ENCODE measurements around the gene NPRL2.
A peak's percentile ranks its signal among the peaks of the same experiment; 100 is the strongest.

DNA sequence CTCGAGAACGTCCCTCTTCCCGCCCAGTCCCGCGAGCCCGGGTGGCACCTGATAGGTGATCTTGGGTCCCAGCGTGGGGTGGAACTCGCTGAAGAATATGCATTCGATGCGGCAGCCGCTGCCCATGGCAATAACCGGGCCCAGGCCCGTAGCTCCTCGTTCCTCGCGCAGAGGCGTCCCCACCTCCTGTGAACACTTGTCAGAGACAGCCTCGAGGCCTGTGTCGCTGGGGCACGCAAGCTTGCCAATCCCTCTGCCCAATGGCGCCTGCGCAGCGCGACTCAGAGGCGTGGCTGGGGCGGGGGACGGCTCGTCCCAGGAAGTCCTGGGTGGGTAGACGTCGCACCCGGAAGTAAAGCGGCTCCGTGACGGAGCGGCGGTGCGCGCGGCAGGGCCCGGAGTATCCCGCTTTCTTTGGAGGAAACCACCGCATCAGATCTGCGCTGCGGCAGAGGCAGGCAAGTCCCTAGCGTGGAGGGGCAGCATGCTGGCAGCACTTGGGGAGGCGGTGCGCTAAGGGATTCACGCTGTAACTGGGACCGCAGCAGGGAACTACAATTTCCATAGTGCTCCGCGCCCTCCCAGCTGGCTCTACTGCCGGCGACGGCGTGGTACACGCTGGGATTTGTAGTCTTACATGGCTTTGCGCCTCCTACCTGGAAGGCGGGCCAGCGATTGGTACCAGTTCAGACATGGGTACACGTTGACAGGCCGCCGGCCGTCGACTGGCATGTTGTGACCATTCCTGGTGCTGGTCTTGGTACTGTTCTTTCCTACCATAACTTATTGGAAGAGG is at the start of gene NPRL2, which contains the start of gene CYB561D2:
- TF ChIP-seq CTCF (IDR thresholded peaks at IDR 0.05) (peak in 1 of 4 experiments; percentile 19), POLR2A (IDR thresholded peaks at IDR 0.05) (peak; percentile 91), POLR2AphosphoS5 (IDR thresholded peaks at IDR 0.05) (peak; percentile 97)

Data from prostate gland (tissue), 2 donors.